ENCODE measurements around the gene FAM111A. TPM values are rescaled to one million over a fixed set of nuclear protein-coding genes. Genes with fewer than 3 reads are reported as not detected.
"Not testable (repeated sequence)": the region's sequence is repeated elsewhere in the genome, so short reads cannot be mapped to it uniquely, and the experiment has no call there.

Gene FAM111A
- total RNA-seq, 1 donor from 2014 or later: 28.4 TPM

DNA sequence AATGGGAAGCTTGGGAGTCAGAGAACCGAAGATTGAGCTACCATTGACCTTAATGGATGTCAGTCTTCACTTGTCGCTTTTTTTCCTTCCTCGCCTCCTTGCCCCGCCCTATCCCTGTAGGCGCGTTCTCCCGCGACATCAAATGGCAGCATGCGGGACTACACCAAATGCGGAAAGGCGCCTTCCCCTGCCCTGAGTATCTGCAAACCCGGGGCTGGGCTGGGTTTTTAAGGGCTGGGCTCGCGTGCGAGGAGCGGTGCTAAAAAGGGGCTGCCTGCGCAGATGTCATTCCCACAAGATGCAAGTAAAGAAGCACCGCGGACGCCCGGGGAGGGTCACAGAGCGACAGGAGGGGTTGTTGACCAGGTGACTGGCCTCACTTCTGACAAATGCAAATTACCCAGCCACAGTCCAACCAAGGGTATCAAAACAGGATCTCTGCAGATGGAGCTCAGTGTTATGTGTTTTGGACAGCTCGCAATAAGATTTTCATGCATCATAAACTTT is 40.3 kb upstream of the FAM111A start:
- DNase-seq (ENCODE audit: extremely low spot score, unreplicated experiment): peak; percentile 71
- peaks cover 78% of the 10 kb centered on the region for H3K27me3 Mint-ChIP-seq
- H3K9me3 Mint-ChIP-seq: no peaks in the 10 kb centered on the region
- H3K4me1 Mint-ChIP-seq (ENCODE audit: unreplicated experiment): peaks cover 9% of the 10 kb centered on the region
- no peak overlapping the region for H3K27ac Mint-ChIP-seq
- H3K36me3 Mint-ChIP-seq: no peaks in the 10 kb centered on the region
- TF ChIP-seq, protein P1, sequence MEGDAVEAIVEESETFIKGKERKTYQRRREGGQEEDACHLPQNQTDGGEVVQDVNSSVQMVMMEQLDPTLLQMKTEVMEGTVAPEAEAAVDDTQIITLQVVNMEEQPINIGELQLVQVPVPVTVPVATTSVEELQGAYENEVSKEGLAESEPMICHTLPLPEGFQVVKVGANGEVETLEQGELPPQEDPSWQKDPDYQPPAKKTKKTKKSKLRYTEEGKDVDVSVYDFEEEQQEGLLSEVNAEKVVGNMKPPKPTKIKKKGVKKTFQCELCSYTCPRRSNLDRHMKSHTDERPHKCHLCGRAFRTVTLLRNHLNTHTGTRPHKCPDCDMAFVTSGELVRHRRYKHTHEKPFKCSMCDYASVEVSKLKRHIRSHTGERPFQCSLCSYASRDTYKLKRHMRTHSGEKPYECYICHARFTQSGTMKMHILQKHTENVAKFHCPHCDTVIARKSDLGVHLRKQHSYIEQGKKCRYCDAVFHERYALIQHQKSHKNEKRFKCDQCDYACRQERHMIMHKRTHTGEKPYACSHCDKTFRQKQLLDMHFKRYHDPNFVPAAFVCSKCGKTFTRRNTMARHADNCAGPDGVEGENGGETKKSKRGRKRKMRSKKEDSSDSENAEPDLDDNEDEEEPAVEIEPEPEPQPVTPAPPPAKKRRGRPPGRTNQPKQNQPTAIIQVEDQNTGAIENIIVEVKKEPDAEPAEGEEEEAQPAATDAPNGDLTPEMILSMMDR (conservative IDR thresholded peaks at IDR 0.05): peak; percentile 41
- peak overlapping the region; percentile 77 for H3K4me3 Mint-ChIP-seq

DNA sequence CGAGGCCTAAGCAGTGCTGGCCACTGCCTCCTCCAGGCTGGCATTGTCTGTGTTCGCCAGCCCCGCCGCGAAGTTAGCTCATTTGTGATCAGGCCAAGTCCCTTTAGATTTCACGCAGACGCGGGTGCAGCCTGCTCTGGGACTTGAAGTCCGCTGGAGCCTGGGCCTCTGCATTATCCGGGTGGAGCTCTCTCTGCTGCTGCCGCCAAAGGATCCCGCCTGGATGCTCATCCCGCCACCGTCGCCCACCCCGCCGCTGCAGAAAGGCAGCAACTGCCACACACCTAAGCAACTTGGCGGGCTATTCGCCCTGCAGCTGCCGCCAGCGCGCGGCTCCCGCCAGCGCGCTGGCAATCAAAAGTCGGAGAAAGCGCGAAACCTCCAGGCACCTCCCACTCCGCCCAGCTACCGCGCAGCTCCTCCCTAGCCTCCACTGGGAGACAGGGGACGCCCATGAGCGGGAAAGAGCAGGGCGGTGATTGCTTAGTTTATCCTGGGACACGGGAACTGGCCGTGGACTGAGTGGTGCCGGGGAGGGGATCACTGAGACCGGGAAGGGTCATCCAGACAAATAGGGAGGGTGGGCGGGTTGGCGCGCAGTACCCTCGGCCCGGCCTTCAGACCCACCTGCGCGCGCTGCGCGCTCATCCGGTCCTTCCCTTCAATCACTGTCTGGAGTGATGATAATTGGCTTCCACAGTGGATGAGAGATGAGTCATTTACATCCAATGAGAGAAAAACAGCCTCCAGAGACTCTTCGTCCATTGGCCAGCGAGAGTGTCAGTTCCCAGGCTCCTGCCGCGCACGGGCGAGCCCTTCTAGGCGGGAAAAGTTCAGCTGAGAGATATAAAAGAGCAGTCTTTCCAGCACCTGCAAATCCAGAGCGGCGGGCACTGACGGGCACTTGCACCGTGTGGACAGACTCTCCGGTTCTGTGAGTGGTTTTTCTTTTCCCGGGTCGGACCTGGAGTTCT is 36.0 kb upstream of the FAM111A start, which contains the start of gene FAM111B:
TSS of gene FAM111B (plus strand) at position 875 of the 974 bp plus-strand sequence. CDS start 2,389 bp downstream, outside the sequence.
- peak within 1 kb of the TSS; percentile 95 for H3K4me3 Mint-ChIP-seq
- peak; percentile 78 for DNase-seq (ENCODE audit: extremely low spot score, unreplicated experiment)
- peaks cover 56% of the 10 kb centered on the region for H3K27me3 Mint-ChIP-seq
- TF ChIP-seq, protein P1 (conservative IDR thresholded peaks at IDR 0.05): peak; percentile 9
- peaks cover 14% of the 10 kb centered on the region for H3K4me1 Mint-ChIP-seq (ENCODE audit: unreplicated experiment)
- no peaks in the 10 kb centered on the region for H3K9me3 Mint-ChIP-seq
- H3K36me3 Mint-ChIP-seq: peaks cover 10% of the 10 kb centered on the region
- H3K27ac Mint-ChIP-seq: peak within 1 kb of the TSS; percentile 83

DNA sequence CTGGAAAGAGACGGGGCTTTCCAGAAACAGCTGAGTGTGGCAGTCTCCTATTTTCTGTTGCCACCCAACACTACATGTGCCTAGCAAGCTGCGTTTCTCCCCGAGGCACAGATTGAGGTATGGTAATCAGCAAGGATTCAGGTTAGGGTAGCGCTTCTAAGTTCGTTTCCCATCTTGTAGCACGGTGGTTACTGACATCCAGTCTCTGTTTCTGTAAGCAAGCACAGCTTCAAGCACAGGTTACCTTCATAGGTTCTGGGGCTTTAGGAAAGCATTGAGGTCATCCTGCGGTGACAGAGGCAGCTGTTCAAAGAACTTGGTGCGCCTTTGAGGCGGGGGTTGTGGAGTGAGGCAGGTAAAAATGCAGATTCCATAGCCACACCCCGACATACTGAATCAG is 34.9 kb upstream of the FAM111A start:
- Mint-ChIP-seq H3K27ac (peak overlapping the region; percentile 83), H3K27me3 (peaks cover 46% of the 10 kb centered on the region), H3K4me1 (ENCODE audit: unreplicated experiment) (peaks cover 14% of the 10 kb centered on the region), H3K36me3 (peaks cover 16% of the 10 kb centered on the region), H3K4me3 (peak overlapping the region; percentile 95)
- not testable (repeated sequence) for DNase-seq (ENCODE audit: extremely low spot score, unreplicated experiment); H3K9me3 Mint-ChIP-seq

DNA sequence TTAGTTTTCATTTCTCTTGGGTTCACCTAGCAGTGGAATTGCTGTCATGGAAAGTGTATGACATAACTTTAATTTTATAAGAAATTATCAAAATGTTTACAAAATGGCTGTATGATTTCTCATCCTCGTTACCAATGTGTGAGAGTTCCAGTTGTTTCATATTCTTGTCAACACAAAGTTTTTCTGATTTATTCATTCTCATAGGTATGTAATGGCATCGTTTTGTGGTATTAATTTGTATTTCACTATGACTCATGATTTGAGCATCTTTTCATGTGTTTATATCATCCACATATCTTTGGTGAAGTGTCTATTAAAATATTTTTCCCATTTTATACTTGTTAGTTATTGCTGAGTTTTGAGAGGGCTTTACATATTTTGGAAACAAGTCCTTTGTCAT is 30.2 kb upstream of the FAM111A start:
- Mint-ChIP-seq H3K4me1 (ENCODE audit: unreplicated experiment) (peaks cover 5% of the 10 kb centered on the region), H3K4me3 (no peak overlapping the region), H3K27me3 (peaks cover 8% of the 10 kb centered on the region), H3K27ac (no peak overlapping the region), H3K9me3 (peaks cover under 1% of the 10 kb centered on the region), H3K36me3 (peaks cover 44% of the 10 kb centered on the region)
- DNase-seq (ENCODE audit: extremely low spot score, unreplicated experiment): no peak
- TF ChIP-seq, protein P1 (conservative IDR thresholded peaks at IDR 0.05): no peak

DNA sequence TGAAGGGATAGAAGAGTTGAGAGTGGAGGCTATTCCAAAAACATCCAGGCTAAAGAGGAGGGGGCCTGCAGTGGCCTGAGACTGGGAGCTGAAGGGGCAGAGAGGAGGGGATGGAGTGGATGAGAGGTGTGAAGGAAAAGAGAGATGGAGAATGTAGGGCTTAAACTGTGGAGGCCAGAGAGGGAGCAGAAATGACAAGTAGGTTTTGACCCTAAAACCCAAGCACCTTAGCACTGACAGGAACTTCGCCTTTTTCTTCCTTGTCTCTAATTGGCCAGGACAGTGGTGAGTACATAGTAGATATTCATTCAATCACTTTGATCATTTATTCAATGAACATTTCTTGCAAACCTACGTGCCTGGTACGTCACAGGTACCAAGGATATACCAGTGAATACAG is 28.3 kb upstream of the FAM111A start:
- DNase-seq (ENCODE audit: extremely low spot score, unreplicated experiment): no peak
- H3K27ac Mint-ChIP-seq: no peak overlapping the region
- H3K9me3 Mint-ChIP-seq: peaks cover 9% of the 10 kb centered on the region
- H3K27me3 Mint-ChIP-seq: no peaks in the 10 kb centered on the region
- TF ChIP-seq, protein P1 (conservative IDR thresholded peaks at IDR 0.05): no peak
- no peak overlapping the region for H3K4me3 Mint-ChIP-seq
- peaks cover 43% of the 10 kb centered on the region for H3K36me3 Mint-ChIP-seq
- no peaks in the 10 kb centered on the region for H3K4me1 Mint-ChIP-seq (ENCODE audit: unreplicated experiment)

DNA sequence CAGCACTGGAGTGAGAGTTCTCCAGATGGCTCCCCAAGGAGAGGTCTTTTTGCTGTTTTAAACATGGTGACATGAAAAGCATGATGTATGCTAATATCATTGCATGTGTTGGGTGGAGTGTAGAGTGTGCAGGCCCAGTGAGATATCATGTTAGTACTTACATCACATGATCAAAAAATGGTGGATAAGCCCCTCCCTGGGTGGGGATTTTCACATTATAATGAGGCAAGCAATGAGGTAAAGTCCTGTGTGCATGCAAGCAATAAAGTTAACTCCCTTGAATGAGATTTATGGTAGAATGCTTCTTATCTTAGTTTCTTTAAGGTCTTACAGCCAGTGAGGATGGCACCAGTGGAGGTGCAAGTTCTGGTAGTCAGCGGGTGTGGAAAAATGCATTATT is 27.1 kb upstream of the FAM111A start:
- H3K4me1 Mint-ChIP-seq (ENCODE audit: unreplicated experiment): no peaks in the 10 kb centered on the region
- TF ChIP-seq, protein P1 (conservative IDR thresholded peaks at IDR 0.05): no peak
- no peaks in the 10 kb centered on the region for H3K27me3 Mint-ChIP-seq
- H3K9me3 Mint-ChIP-seq: peaks cover 9% of the 10 kb centered on the region
- H3K27ac Mint-ChIP-seq: no peak overlapping the region
- DNase-seq (ENCODE audit: extremely low spot score, unreplicated experiment): no peak
- no peak overlapping the region for H3K4me3 Mint-ChIP-seq
- peaks cover 46% of the 10 kb centered on the region for H3K36me3 Mint-ChIP-seq
